ENCODE measurements around the gene BTBD16. TPM values are rescaled to one million over a fixed set of nuclear protein-coding genes. Genes with fewer than 3 reads are reported as not detected.

BTBD16 gene
- total RNA-seq, 1 experiment from 2014 or later, result not detected

DNA sequence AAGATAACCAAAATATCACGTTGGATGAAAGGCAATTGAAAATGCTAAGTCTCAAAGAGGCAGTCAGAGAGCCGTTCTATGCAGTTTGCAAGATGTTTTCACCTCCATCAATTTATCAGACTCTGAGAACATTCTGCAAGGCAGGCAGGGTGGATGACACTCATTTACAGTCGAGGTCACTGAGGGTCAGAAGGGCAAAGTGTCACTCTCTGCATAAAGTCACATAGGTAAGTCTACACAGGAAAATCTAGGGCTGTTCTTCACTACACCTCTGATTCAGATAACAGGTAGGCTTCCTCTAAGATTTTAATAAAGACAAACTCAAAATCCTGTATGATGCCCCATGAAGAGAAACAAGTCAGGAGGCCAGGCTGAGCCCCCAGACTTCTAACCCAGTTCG is 102.0 kb downstream of the BTBD16 start:
- Histone ChIP-seq H3K14ac (ENCODE audit: insufficient read depth, low read length) (no peak overlapping the region), H2BK5ac (ENCODE audit: insufficient read length, low read length) (no peak overlapping the region), H3K4me1 (ENCODE audit: insufficient read depth, low read length) (no peaks in the 10 kb centered on the region), H3K27ac (ENCODE audit: insufficient read length, low read depth, low read length) (no peak overlapping the region), H2BK120ac (ENCODE audit: low read depth, low read length, poor library complexity, severe bottlenecking) (no peak overlapping the region), H3K9ac (ENCODE audit: extremely low read depth, insufficient read length, low read length) (no peak overlapping the region), H3T11ph (ENCODE audit: low read length) (no peak overlapping the region), H2AK5ac (ENCODE audit: insufficient read length, low read length) (no peak overlapping the region), H3K79me1 (ENCODE audit: insufficient read depth, low read depth, low read length, poor library complexity, severe bottlenecking) (no peaks in the 10 kb centered on the region), H3K4me2 (ENCODE audit: insufficient read depth, insufficient read length, low read length) (no peak overlapping the region), H2BK15ac (ENCODE audit: low read depth, low read length) (no peak overlapping the region), H3K27me3 (ENCODE audit: insufficient read depth, low read length) (no peaks in the 10 kb centered on the region; the same call in 1 of the 2 replicates), H2AFZ (ENCODE audit: low read length) (no peak overlapping the region), H3K23me2 (ENCODE audit: insufficient read length, low read depth, low read length, poor library complexity, severe bottlenecking) (peaks cover 12% of the 10 kb centered on the region), H3K9me3 (ENCODE audit: control insufficient read depth, low read depth, low read length) (no peaks in the 10 kb centered on the region), H2BK20ac (ENCODE audit: low read depth, low read length, poor library complexity, severe bottlenecking) (no peak overlapping the region), H3K79me2 (ENCODE audit: insufficient read depth, low read length) (no peaks in the 10 kb centered on the region), H3K23ac (ENCODE audit: insufficient read length, low read depth, low read length) (no peak overlapping the region), H3K4ac (ENCODE audit: low read depth, low read length) (no peak overlapping the region), H4K91ac (ENCODE audit: insufficient read length, low read depth, low read length) (no peak overlapping the region), H3K18ac (ENCODE audit: insufficient read length, low read depth, low read length) (no peak overlapping the region), H3K56ac (ENCODE audit: insufficient read length, low read depth, low read length) (no peak overlapping the region), H4K5ac (ENCODE audit: insufficient read length, low read depth, low read length) (no peak overlapping the region), H2BK12ac (ENCODE audit: insufficient read length, low read depth, low read length) (no peak overlapping the region), H4K8ac (replicated peaks; ENCODE audit: insufficient read length, low read depth, low read length) (no peak overlapping the region), H4K20me1 (ENCODE audit: control insufficient read depth, insufficient read depth, insufficient read length) (no peaks in the 10 kb centered on the region)
- Mint-ChIP-seq H3K4me1 (peaks cover 37 to 39% of the 10 kb centered on the region in 2 experiments), H3K9me3 (no peaks in the 10 kb centered on the region; a peak in 1 of 5 replicates), H3K4me3 (peak overlapping the region; percentile 52 to 85; a peak in 2 of 5 replicates), H3K27me3 (ENCODE audit: low read depth) (peaks cover 31% of the 10 kb centered on the region), H3K27ac (peak overlapping the region in 1 of 3 experiments; percentile 24; a peak in 1 of 7 replicates), H3K36me3 (ENCODE audit: insufficient read depth in 1 of 3, low read depth in 3 of 3) (no peaks in the 10 kb centered on the region)
- DNase-seq, result no peak
- WGBS (ENCODE audit: extremely low coverage, insufficient read length, low lambda C conversion rate), result no CpG with 5 or more reads among the region's 4 CpGs
- TF ChIP-seq, protein P1, sequence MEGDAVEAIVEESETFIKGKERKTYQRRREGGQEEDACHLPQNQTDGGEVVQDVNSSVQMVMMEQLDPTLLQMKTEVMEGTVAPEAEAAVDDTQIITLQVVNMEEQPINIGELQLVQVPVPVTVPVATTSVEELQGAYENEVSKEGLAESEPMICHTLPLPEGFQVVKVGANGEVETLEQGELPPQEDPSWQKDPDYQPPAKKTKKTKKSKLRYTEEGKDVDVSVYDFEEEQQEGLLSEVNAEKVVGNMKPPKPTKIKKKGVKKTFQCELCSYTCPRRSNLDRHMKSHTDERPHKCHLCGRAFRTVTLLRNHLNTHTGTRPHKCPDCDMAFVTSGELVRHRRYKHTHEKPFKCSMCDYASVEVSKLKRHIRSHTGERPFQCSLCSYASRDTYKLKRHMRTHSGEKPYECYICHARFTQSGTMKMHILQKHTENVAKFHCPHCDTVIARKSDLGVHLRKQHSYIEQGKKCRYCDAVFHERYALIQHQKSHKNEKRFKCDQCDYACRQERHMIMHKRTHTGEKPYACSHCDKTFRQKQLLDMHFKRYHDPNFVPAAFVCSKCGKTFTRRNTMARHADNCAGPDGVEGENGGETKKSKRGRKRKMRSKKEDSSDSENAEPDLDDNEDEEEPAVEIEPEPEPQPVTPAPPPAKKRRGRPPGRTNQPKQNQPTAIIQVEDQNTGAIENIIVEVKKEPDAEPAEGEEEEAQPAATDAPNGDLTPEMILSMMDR (conservative IDR thresholded peaks at IDR 0.05), result no peak
